ENCODE results near the gene TM7SF3. TPM values are rescaled to one million over a fixed set of nuclear protein-coding genes. Genes with fewer than 3 reads are reported as not detected.

The TM7SF3 gene
- total RNA-seq, 2 experiments from 2014 or later, result 36.7 to 37.6 TPM

DNA sequence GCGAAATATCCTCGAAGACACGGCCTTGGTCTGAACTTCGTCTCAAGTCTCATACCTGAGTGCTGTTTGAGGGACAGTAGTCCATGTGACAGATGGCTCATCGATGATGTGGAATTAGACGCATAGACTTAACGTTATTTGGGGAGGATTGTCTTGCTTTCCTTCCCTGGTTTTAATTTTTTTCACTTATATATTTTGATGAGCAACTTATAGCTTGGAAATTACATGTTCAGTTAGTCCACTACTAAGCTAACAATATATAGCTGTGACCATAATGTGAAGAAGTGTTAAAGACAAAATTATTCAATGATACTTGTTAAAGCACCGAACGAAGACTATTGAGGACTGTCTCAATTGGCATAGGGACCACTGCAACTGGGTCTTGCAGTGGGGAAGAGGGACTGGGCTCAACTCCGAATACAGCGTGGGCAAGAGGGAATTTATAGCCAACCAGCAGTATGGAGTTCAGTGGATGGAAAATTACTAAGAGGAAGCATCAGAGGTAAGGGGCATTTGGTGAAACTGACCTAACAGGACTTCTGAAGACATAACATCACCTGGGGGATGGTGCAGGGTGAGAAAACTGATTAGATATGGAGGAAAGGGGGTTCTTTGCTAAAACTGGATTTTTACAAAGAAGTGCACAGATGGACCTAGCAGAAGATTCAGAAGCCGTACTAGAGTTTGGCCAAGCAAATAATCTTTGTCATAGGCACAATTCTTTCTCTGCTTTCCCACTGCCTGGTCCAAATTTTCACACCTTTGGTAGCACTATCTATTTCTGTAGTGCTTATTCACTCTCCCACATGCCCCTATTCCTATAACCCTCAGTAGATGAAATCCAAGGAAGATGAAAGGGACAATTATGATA, 910 bp upstream of the TM7SF3 start:
- Mint-ChIP-seq H3K27me3 (no peaks in the 10 kb centered on the region), H3K36me3 (ENCODE audit: low read depth) (peaks cover 12% of the 10 kb centered on the region), H3K27ac (peak overlapping the region; percentile 92), H3K9me3 (no peaks in the 10 kb centered on the region), H3K4me1 (ENCODE audit: low read depth) (peaks cover 41% of the 10 kb centered on the region), H3K4me3 (peak overlapping the region; percentile 91)
- POLR2A ChIA-PET, result interaction anchor here (1.5 to 1.9 kb wide), 2 partner anchors 10 to 14 kb away, joined by 3 to 4 read pairs; no protein-coding TSS in a partner anchor
- CTCF ChIA-PET, result interaction anchor here (0.7 to 7.0 kb wide), 24 partner anchors 10 to 690 kb away, joined by 3 to 81 read pairs (median 5); partner anchors contain the start of genes BMAL2 and FGFR1OP2
- DNase-seq, result no peak
- intact Hi-C loops (cut with micrococcal nuclease), result loop anchor here (1.0 to 10.0 kb wide), 6 partner anchors 43 to 291 kb away; partner anchors contain the start of genes INTS13 and STK38L
- no peak for TF ChIP-seq CTCF (IDR thresholded peaks at IDR 0.05)
- no peak for ATAC-seq

- CTCF ChIA-PET, result interaction anchor here (0.6 to 7.0 kb wide), 27 partner anchors 7 to 356 kb away, joined by 3 to 81 read pairs (median 4); partner anchors contain the start of genes FGFR1OP2, INTS13, ITPR2 and MED21
- DNase-seq (peak; percentile 47), ATAC-seq (peak; percentile 11)
- no peak for TF ChIP-seq CTCF (IDR thresholded peaks at IDR 0.05)
- H3K4me1 Mint-ChIP-seq (ENCODE audit: low read depth), result peaks cover 43% of the 10 kb centered on the region
- peaks cover 14% of the 10 kb centered on the region for H3K36me3 Mint-ChIP-seq (ENCODE audit: low read depth)
- POLR2A ChIA-PET, result interaction anchor here (0.9 to 1.9 kb wide), 7 partner anchors 12 to 231 kb away, joined by 3 to 5 read pairs (median 4); partner anchors contain the start of genes INTS13 and STK38L
- peak overlapping the region; percentile 91 for H3K4me3 Mint-ChIP-seq
- no peaks in the 10 kb centered on the region for H3K9me3 Mint-ChIP-seq
- no peaks in the 10 kb centered on the region for H3K27me3 Mint-ChIP-seq
- intact Hi-C loops (cut with micrococcal nuclease), result loop anchor here (1.0 to 10.0 kb wide), 5 partner anchors 41 to 231 kb away; partner anchors contain the start of genes INTS13 and STK38L
- peak overlapping the region; percentile 84 for H3K27ac Mint-ChIP-seq
These were observed 536 bp downstream of the TM7SF3 start for GRCh38 chr12:27013611-27014084.

DNA sequence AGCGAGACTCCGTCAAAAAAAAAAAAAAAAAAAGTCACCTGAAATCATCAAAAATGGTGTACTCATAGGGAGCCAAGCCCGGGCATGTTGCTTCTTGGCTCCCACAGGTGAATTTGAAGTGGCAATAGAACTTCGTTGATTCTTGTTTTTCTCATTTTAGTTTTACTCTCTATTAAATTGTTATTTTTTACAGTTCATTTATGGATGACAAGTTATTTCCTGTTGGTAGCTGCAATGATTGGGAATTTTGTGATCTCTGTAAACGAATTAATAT, 1.3 kb downstream of the TM7SF3 start:
- H3K4me1 Mint-ChIP-seq (ENCODE audit: low read depth), result peaks cover 50% of the 10 kb centered on the region
- POLR2A ChIA-PET, result interaction anchor here (0.9 to 1.9 kb wide), 6 partner anchors 10 to 232 kb away, joined by 3 to 7 read pairs (median 4); partner anchors contain the start of genes INTS13, MED21 and STK38L

DNA sequence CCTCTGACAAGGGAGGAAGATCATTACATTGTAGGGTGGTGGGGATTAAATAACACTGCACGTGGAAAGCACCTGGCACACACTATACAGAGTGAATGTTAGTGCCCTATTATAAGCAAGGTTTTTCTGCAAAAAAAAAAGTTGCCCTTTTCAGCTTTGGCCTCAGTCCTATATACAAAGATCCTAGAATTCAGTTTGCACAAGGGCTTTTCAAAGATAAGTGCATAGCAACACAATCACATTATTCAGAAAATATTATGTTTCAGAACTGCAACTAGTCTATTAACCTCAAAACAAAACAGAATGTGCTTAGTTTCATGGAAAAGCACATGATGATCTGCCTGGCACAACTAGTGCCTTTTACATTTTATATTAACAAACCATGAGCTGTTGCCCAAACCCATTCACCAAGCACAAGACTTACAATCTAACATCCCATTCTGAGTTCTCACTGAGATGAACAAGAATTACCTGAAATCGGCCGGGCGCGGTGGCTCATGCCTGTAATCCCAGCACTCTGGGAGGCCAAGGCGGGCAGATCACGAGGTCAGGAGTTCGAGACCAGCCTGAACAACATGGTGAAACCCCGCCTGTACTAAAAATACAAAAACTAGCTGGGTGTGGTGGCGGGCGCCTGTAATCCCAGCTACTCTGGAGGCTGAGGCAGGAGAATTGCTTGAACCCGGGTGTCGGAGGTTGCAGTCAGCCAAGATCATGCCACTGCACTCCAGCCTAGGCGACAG, 1.8 kb downstream of the TM7SF3 start:
- ChIA-PET CTCF (interaction anchor here (1.1 to 7.0 kb wide), 6 partner anchors 9 to 292 kb away, joined by 3 to 81 read pairs (median 5); no protein-coding TSS in a partner anchor), POLR2A (interaction anchor here (1.0 to 1.6 kb wide), 4 partner anchors 10 to 232 kb away, joined by 3 to 7 read pairs (median 4); partner anchors contain the start of genes INTS13, MED21 and STK38L)
- Mint-ChIP-seq H3K9me3 (no peaks in the 10 kb centered on the region), H3K27ac (peak overlapping the region; percentile 32), H3K27me3 (no peaks in the 10 kb centered on the region), H3K4me3 (peak overlapping the region; percentile 91), H3K4me1 (ENCODE audit: low read depth) (peaks cover 53% of the 10 kb centered on the region), H3K36me3 (ENCODE audit: low read depth) (peaks cover 14% of the 10 kb centered on the region)
- no peak for ATAC-seq
- TF ChIP-seq CTCF (IDR thresholded peaks at IDR 0.05), result no peak
- intact Hi-C loops (cut with micrococcal nuclease), result loop anchor here (10.0 kb wide), 2 partner anchors 132 to 232 kb away; partner anchors contain the start of gene STK38L
- DNase-seq, result no peak

More for the DNA sequence above, 1.3 kb downstream of the TM7SF3 start:
- DNase-seq (no peak), ATAC-seq (no peak)
- no peak overlapping the region for H3K27ac Mint-ChIP-seq
- peaks cover 14% of the 10 kb centered on the region for H3K36me3 Mint-ChIP-seq (ENCODE audit: low read depth)
- CTCF ChIA-PET, result interaction anchor here (1.1 to 7.0 kb wide), 9 partner anchors 8 to 291 kb away, joined by 3 to 81 read pairs (median 4); partner anchors contain the start of genes FGFR1OP2 and ITPR2
- peak overlapping the region; percentile 91 for H3K4me3 Mint-ChIP-seq
- intact Hi-C loops (cut with micrococcal nuclease), result loop anchor here (10.0 kb wide), 2 partner anchors 132 to 232 kb away; partner anchors contain the start of gene STK38L
- no peaks in the 10 kb centered on the region for H3K27me3 Mint-ChIP-seq
- TF ChIP-seq CTCF (IDR thresholded peaks at IDR 0.05), result no peak
- no peaks in the 10 kb centered on the region for H3K9me3 Mint-ChIP-seq

All from activated CD8-positive, alpha-beta T cell treated with anti-CD3 and anti-CD28 coated beads for 36 hours (primary cell).